CD4-positive, alpha-beta T cell treated with Interferon gamma for 1 hour (primary cell): ENCODE data around the gene TAF4B.

Experiments used
- DNase-seq: peaks from one replicate; pipeline ENCODE4 v3.0.0-alpha.2; 2020

Gene TAF4B

GRCh38 chr18:26394047-26394654 is 167.9 kb downstream of the TAF4B start:
- DNase-seq = no peak

GRCh38 chr18:26397019-26397418 is 170.8 kb downstream of the TAF4B start:
- DNase-seq = no peak

GRCh38 chr18:26403491-26403890 is 177.2 kb downstream of the TAF4B start:
- DNase-seq = no peak

GRCh38 chr18:26405190-26405801 is 179.1 kb downstream of the TAF4B start:
- DNase-seq = no peak

GRCh38 chr18:26406324-26406723 is 180.1 kb downstream of the TAF4B start:
- no peak for DNase-seq

GRCh38 chr18:26406854-26407517 is 180.7 kb downstream of the TAF4B start:
- DNase-seq = no peak

- DNase-seq = no peak
Measured at GRCh38 chr18:26407736-26408601, 181.7 kb downstream of the TAF4B start.

GRCh38 chr18:26409091-26409490 is 182.8 kb downstream of the TAF4B start:
- no peak for DNase-seq

- no peak for DNase-seq
Measured at GRCh38 chr18:26414901-26415440, 188.7 kb downstream of the TAF4B start.

- no peak for DNase-seq
Measured at GRCh38 chr18:26415631-26416030, 189.4 kb downstream of the TAF4B start.

GRCh38 chr18:26416652-26417150 is 190.5 kb downstream of the TAF4B start:
- no peak for DNase-seq

- no peak for DNase-seq
Measured at GRCh38 chr18:26417190-26417589, 190.9 kb downstream of the TAF4B start.

GRCh38 chr18:26418225-26418624 is 192.0 kb downstream of the TAF4B start:
- no peak for DNase-seq

GRCh38 chr18:26419746-26420145 is 193.5 kb downstream of the TAF4B start:
- no peak for DNase-seq

GRCh38 chr18:26421503-26421902 is 195.3 kb downstream of the TAF4B start:
- DNase-seq = no peak

- no peak for DNase-seq
Measured at GRCh38 chr18:26421931-26422330, 195.7 kb downstream of the TAF4B start.

- no peak for DNase-seq
Measured at GRCh38 chr18:26422472-26423162, 196.4 kb downstream of the TAF4B start.

- DNase-seq = no peak
Measured at GRCh38 chr18:26424428-26425147, 198.3 kb downstream of the TAF4B start.

GRCh38 chr18:26425148-26425531 is 198.9 kb downstream of the TAF4B start:
- DNase-seq = no peak

- DNase-seq = no peak
Measured at GRCh38 chr18:26429535-26430226, 203.4 kb downstream of the TAF4B start.
